ENCODE results near the gene THRSP. TPM values are rescaled to one million over a fixed set of nuclear protein-coding genes. Genes with fewer than 3 reads are reported as not detected.
"Not testable (repeated sequence)": the region's sequence is repeated elsewhere in the genome, so short reads cannot be mapped to it uniquely, and the experiment has no call there.

THRSP gene
- total RNA-seq, 1 donor from 2014 or later = not detected

DNA sequence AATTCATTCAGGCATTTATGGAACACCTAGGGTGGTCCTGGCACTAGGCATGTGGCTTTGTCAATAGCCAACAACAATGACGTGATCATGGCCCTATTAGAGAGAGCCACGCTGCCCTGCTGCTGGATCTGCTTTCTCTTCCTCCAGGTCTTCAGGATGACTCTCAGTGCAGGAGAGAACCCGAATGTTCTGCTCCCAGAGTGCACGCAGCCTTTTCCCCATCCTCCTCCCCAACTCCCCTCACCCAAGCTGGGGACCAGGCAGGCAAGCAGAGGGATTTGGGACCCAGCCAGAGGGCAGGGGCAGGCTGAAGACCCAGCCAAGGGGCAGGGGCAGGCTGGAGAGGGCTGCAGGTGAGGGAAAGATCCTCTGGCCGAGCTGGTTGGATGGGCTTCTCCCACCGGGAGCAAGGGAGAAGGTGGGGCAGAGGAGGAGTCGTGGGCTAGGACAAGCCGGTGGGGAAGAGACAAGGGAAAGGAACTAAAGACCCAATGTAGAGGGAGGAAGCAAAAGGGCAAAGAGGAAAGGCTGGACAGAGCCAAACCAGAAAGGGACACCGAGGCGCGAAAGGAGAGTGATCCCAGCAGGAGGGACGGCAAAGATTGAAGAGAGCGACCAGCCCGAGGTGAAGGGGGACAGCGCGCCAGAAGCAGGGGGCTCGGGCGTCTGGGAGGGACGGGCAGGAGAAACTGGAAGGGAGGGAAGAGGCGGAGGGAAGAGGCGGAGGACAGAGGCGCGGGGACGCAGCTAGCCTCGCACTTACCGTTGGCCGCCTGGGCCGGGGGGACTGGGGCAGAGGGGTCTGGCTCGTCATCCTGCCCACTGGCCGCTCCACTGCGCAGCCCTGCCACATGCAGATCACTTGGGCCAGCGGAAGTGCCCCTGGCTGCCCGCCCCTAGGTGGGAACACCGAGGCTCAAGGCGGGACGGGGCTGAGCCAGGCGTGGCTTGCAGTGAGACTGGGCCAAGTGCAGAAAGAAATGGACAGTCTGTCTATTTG lies 41.0 kb upstream of the THRSP start, which contains the start of gene KCTD14:
KCTD14 (minus strand) TSS at position 880 of the 1,000 bp plus-strand sequence; CDS start at position 853, 27 bp downstream.
- ATAC-seq (peak; percentile 93), DNase-seq (peak; percentile 84)
- TF ChIP-seq, protein P1, sequence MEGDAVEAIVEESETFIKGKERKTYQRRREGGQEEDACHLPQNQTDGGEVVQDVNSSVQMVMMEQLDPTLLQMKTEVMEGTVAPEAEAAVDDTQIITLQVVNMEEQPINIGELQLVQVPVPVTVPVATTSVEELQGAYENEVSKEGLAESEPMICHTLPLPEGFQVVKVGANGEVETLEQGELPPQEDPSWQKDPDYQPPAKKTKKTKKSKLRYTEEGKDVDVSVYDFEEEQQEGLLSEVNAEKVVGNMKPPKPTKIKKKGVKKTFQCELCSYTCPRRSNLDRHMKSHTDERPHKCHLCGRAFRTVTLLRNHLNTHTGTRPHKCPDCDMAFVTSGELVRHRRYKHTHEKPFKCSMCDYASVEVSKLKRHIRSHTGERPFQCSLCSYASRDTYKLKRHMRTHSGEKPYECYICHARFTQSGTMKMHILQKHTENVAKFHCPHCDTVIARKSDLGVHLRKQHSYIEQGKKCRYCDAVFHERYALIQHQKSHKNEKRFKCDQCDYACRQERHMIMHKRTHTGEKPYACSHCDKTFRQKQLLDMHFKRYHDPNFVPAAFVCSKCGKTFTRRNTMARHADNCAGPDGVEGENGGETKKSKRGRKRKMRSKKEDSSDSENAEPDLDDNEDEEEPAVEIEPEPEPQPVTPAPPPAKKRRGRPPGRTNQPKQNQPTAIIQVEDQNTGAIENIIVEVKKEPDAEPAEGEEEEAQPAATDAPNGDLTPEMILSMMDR (IDR thresholded peaks at IDR 0.05) = no peak
- Histone ChIP-seq H3K4me3 (peak within 1 kb of the TSS; percentile 58), H3K27me3 (no peaks in the 10 kb centered on the region), H3K4me1 (no peaks in the 10 kb centered on the region), H3K27ac (peak within 1 kb of the TSS; percentile 72), H3K9me3 (no peaks in the 10 kb centered on the region), H3K36me3 (no peaks in the 10 kb centered on the region)
- intact Hi-C loops (cut with DNase I) = no loop called here

DNA sequence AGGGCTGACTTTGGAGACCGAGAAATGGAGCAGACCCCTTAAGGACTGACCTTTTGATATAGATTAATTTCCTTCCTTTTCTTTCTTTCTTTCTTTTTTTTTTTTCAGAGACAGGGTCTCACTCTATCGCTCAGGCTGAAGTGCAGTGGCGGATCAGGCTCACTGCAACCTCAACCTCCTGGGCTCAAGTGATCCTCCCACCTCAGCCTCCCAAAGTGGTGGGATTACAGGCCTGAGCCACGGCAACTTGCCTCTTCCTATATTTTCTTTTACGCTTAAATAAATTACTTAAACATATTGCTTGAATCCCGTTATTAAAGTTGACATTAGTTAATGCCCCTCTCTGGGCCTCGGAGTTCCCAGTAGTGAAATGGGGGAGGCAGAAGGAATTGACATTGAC lies 40.2 kb upstream of the THRSP start:
- Histone ChIP-seq H3K27ac (peak overlapping the region; percentile 72), H3K4me1 (no peaks in the 10 kb centered on the region), H3K9me3 (no peaks in the 10 kb centered on the region), H3K36me3 (no peaks in the 10 kb centered on the region), H3K4me3 (peak overlapping the region; percentile 58), H3K27me3 (no peaks in the 10 kb centered on the region)
- no peak for ATAC-seq
- TF ChIP-seq, protein P1 (IDR thresholded peaks at IDR 0.05) = no peak
- no peak for DNase-seq
- intact Hi-C loops (cut with DNase I) = no loop called here

DNA sequence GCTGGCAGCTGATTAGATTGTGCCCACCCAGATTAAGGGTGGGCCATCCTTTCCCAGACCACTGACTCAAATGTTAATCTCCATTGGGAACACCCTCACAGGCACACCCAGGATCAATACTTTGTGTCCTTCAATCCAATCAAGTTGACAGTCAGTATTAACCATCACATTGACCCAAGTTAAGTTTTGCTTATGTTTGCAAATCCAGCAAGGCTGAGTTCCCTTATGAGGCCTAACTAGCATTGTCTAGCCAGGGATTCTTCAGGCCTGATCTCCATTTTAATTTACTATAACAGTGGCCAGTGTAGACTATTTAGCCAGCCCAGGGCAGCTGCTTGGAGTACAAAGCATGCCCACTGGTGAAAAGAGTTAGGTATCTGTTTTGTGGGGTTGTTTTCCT lies 38.3 kb upstream of the THRSP start:
- peaks cover 4% of the 10 kb centered on the region for H3K4me1 ChIP-seq
- intact Hi-C loops (cut with DNase I) = no loop called here
- no peaks in the 10 kb centered on the region for H3K27me3 ChIP-seq
- H3K27ac ChIP-seq = no peak overlapping the region
- ATAC-seq = no peak
- no peak for DNase-seq
- TF ChIP-seq, protein P1 (IDR thresholded peaks at IDR 0.05) = no peak
- no peak overlapping the region for H3K4me3 ChIP-seq
- no peaks in the 10 kb centered on the region for H3K9me3 ChIP-seq
- H3K36me3 ChIP-seq = no peaks in the 10 kb centered on the region

DNA sequence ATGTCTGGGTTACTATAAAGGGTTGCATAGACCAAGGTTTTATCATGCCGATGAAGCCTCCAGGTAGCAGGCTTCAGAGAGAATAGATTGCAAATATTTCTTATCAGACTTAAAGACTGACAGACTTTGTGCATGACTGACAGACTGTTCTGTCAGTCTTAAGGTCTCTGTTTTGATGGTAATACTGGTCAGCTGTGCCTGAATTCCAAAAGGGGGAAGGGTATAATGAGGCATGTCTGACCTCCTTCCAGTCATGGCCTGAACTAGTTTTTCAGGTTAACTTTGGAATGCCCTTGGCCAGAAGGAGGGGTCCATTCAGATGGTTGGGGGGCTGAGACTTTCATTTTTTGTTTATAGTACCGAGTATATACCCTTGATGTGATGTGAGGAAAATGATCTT lies 35.9 kb upstream of the THRSP start:
- ATAC-seq = no peak
- no peaks in the 10 kb centered on the region for H3K27me3 ChIP-seq
- intact Hi-C loops (cut with DNase I) = no loop called here
- H3K9me3 ChIP-seq = no peaks in the 10 kb centered on the region
- no peaks in the 10 kb centered on the region for H3K36me3 ChIP-seq
- H3K4me3 ChIP-seq = no peak overlapping the region
- TF ChIP-seq, protein P1 (IDR thresholded peaks at IDR 0.05) = no peak
- H3K27ac ChIP-seq = no peak overlapping the region
- H3K4me1 ChIP-seq = peaks cover 8% of the 10 kb centered on the region
- no peak for DNase-seq

DNA sequence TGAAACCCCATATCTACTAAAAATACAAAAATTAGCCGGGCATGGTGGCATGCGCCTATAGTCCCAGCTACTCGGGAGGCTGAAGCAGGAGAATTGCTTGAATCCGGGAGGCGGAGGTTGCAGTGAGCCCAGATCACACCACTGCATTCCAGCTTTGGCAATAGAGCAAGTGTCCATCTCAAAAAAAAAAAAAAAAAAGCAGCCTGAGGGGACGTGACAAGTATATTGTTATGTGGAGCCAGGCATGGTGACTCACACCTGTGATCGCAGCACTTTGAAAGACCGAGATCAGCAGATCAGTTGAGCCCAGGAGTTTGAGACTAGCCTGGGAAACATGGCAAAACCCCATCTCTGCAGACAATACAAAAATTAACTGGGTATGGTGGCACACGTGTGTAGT lies 35.2 kb upstream of the THRSP start:
- H3K36me3 ChIP-seq; H3K4me1 ChIP-seq; ATAC-seq; H3K9me3 ChIP-seq; H3K4me3 ChIP-seq; H3K27ac ChIP-seq; intact Hi-C loops (cut with DNase I); DNase-seq; H3K27me3 ChIP-seq: not testable (repeated sequence)

Measured in upper lobe of right lung (tissue), 1 donor.